ENCODE data around the gene BMP6.

DNA sequence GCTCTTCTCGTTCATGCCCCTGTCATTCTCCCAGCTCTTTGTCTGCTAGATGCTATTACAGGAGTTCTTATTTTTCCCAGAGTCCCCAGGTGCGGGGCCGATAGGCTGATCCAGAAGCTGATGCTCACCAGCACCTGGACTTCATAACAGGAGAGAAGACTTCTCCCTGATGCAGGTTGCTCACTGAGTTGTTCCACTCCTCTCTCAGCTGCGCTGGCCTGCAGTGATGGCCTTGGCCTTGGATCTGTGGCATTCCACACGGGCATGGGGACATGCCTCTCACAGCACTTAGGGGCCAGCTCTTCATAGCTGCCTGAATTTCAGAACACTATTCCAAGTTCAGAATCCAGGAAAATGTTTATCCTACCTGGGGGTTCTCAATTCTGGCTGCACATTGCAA, 191.8 kb downstream of the BMP6 start:
- TF ChIP-seq, protein P1, sequence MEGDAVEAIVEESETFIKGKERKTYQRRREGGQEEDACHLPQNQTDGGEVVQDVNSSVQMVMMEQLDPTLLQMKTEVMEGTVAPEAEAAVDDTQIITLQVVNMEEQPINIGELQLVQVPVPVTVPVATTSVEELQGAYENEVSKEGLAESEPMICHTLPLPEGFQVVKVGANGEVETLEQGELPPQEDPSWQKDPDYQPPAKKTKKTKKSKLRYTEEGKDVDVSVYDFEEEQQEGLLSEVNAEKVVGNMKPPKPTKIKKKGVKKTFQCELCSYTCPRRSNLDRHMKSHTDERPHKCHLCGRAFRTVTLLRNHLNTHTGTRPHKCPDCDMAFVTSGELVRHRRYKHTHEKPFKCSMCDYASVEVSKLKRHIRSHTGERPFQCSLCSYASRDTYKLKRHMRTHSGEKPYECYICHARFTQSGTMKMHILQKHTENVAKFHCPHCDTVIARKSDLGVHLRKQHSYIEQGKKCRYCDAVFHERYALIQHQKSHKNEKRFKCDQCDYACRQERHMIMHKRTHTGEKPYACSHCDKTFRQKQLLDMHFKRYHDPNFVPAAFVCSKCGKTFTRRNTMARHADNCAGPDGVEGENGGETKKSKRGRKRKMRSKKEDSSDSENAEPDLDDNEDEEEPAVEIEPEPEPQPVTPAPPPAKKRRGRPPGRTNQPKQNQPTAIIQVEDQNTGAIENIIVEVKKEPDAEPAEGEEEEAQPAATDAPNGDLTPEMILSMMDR (IDR thresholded peaks at IDR 0.05), result no peak
- no peak for TF ChIP-seq ZFX (IDR thresholded peaks at IDR 0.05; ENCODE audit: borderline replicate concordance)

Measured in 22Rv1 (cell line).